ENCODE measurements around the gene HPDL.

GRCh38 chr1:45299981-45300668, 26.6 kb upstream of the HPDL start:
- TF ChIP-seq MAFK (IDR thresholded peaks at IDR 0.05; ENCODE audit: low read depth, low read length) = no peak
- TF ChIP-seq POLR2A (IDR thresholded peaks at IDR 0.05; ENCODE audit: control extremely low read depth in 1 of 2, low read depth in 2 of 2, low read length in 2 of 2) = no peak
- no peak for TF ChIP-seq GABPA (IDR thresholded peaks at IDR 0.05; ENCODE audit: borderline replicate concordance, insufficient read depth, low read length)
- TF ChIP-seq ATF2 (IDR thresholded peaks at IDR 0.05; ENCODE audit: low read length) = no peak
- TF ChIP-seq GTF2F1 (IDR thresholded peaks at IDR 0.05; ENCODE audit: borderline replicate concordance, low read depth, low read length) = no peak
- TF ChIP-seq CTCF (IDR thresholded peaks at IDR 0.05; ENCODE audit: control extremely low read depth in 1 of 3, insufficient read depth in 1 of 3, low read depth in 1 of 3, low read length in 3 of 3) = peak; percentile 12 to 85 (median 76)
- no peak for TF ChIP-seq MAX (IDR thresholded peaks at IDR 0.05)
- TF ChIP-seq TEAD4 (IDR thresholded peaks at IDR 0.05; ENCODE audit: low read depth, low read length) = no peak

Data from H1 (cell line).